Liver (tissue), 9 donors: Measurements from ENCODE around the gene MGAT1. TPM values are rescaled to one million over a fixed set of nuclear protein-coding genes. Genes with fewer than 3 reads are reported as not detected.

ENCODE experiments used
- DNase-seq: peaks from one replicate; pipeline ENCODE4 v3.0.0-alpha.2; 2017; ENCODE audit warnings: low spot score
- H3K27ac ChIP-seq, 2 donors: one replicate each; pipeline ENCODE4 v1.7.0; 2013; ENCODE audit warnings: inconsistent platforms in 2 of 2, low read length in 2 of 2, control low read depth in 1 of 2, low read depth in 1 of 2, mild to moderate bottlenecking in 1 of 2
- H3K27me3 ChIP-seq, 4 donors: one replicate each; pipeline versions ENCODE4 v1.6.1 to v1.7.0; 2013; ENCODE audit warnings: low read length in 3 of 4, inconsistent platforms in 1 of 4, mild to moderate bottlenecking in 1 of 4, moderate library complexity in 1 of 4; ENCODE audit not compliant: control insufficient read depth in 4 of 4, insufficient read depth in 4 of 4
- H3K36me3 ChIP-seq, 4 donors: one replicate each; pipeline versions ENCODE4 v1.6.1 to v1.7.0; 2013; ENCODE audit warnings: low read length in 3 of 4, mild to moderate bottlenecking in 3 of 4, low read depth in 1 of 4, moderate library complexity in 1 of 4; ENCODE audit not compliant: control insufficient read depth in 4 of 4, insufficient read depth in 3 of 4
- H3K4me1 ChIP-seq, 4 donors: one replicate each; pipeline versions ENCODE4 v1.6.1 to v1.7.0; 2013; ENCODE audit warnings: low read length in 3 of 4, mild to moderate bottlenecking in 3 of 4, moderate library complexity in 1 of 4; ENCODE audit not compliant: control insufficient read depth in 4 of 4, insufficient read depth in 4 of 4
- H3K4me3 ChIP-seq, 3 donors: one replicate each; pipeline versions ENCODE4 v1.6.1 to v1.7.0; 2013; ENCODE audit warnings: low read length in 3 of 3, control low read depth in 1 of 3, low read depth in 1 of 3, mild to moderate bottlenecking in 1 of 3
- H3K9ac ChIP-seq, 2 donors: one replicate each; pipeline ENCODE4 v1.7.0; 2013; ENCODE audit warnings: low read length in 2 of 2, mild to moderate bottlenecking in 2 of 2, moderate library complexity in 2 of 2, control low read depth in 1 of 2, low read depth in 1 of 2
- H3K9me3 ChIP-seq, 4 donors: one replicate each; pipeline versions ENCODE4 v1.6.1 to v1.7.0; 2013; ENCODE audit warnings: low read length in 3 of 4; ENCODE audit not compliant: control insufficient read depth in 4 of 4
- ATF3 ChIP-seq: IDR thresholded peaks from 2 replicates; pipeline ENCODE4 v1.6.1; 2016; ENCODE audit warnings: antibody characterized with exemption
- CTCF ChIP-seq: fragments of 150-350 bp; IDR thresholded peaks from 2 replicates; pipeline ENCODE4 v1.5.1; 2017; ENCODE audit warnings: improper control_type of control experiment, low read depth, low read length; ENCODE audit not compliant: missing input control
- FOXA1 ChIP-seq: IDR thresholded peaks from 2 replicates; pipeline ENCODE4 v1.6.1; 2016; ENCODE audit warnings: antibody characterized with exemption
- FOXA2 ChIP-seq: IDR thresholded peaks from 2 replicates; pipeline ENCODE4 v1.6.1; 2016; ENCODE audit warnings: antibody characterized with exemption
- GABPA ChIP-seq, 2 donors: IDR thresholded peaks in 1 of 2; conservative IDR thresholded peaks in 1 of 2; 2 replicates each; pipeline ENCODE4 v1.6.1; 2016; ENCODE audit warnings: antibody characterized with exemption in 2 of 2, mild to moderate bottlenecking in 1 of 2, moderate library complexity in 1 of 2
- HNF4A ChIP-seq, 2 donors: conservative IDR thresholded peaks; 2 replicates each; pipeline ENCODE4 v1.6.1; 2016; ENCODE audit warnings: antibody characterized with exemption in 2 of 2, mild to moderate bottlenecking in 2 of 2
- JUND ChIP-seq, 2 donors: IDR thresholded peaks; 2 replicates each; pipeline ENCODE4 v1.6.1; 2016; ENCODE audit warnings: antibody characterized with exemption in 2 of 2
- MAX ChIP-seq: IDR thresholded peaks from 2 replicates; pipeline ENCODE4 v1.6.1; 2016; ENCODE audit warnings: antibody characterized with exemption
- NR2F2 ChIP-seq: IDR thresholded peaks from 2 replicates; pipeline ENCODE4 v1.6.1; 2016; ENCODE audit warnings: antibody characterized with exemption
- REST ChIP-seq: IDR thresholded peaks from 2 replicates; pipeline ENCODE4 v1.6.1; 2016; ENCODE audit warnings: antibody characterized with exemption, mild to moderate bottlenecking
- RXRA ChIP-seq, 2 donors: IDR thresholded peaks; 2 replicates each; pipeline ENCODE4 v1.6.1; 2017 to 2018; ENCODE audit warnings: antibody characterized with exemption in 2 of 2, mild to moderate bottlenecking in 1 of 2
- SP1 ChIP-seq: IDR thresholded peaks from 2 replicates; pipeline ENCODE4 v1.6.1; 2018; ENCODE audit warnings: antibody characterized with exemption, mild to moderate bottlenecking
- TAF1 ChIP-seq: conservative IDR thresholded peaks from 2 replicates; pipeline ENCODE4 v1.6.1; 2016; ENCODE audit warnings: antibody characterized with exemption, mild to moderate bottlenecking
- YY1 ChIP-seq: IDR thresholded peaks from 2 replicates; pipeline ENCODE4 v1.6.1; 2016; ENCODE audit warnings: antibody characterized with exemption, mild to moderate bottlenecking
- ZBTB33 ChIP-seq: IDR thresholded peaks from 2 replicates; pipeline ENCODE4 v1.6.1; 2016; ENCODE audit warnings: antibody characterized with exemption
- WGBS: extraction: QIAGEN DNeasy Blood & Tissue Kit; methylation state at CpG from one replicate; pipeline ENCODE4 v1.1.7; 2013; 5-methylcytosine and 5-hydroxymethylcytosine counted together
- polyA plus RNA-seq, 2 donors: library from polyadenylated mRNA; stranded (reverse) in 1 of 2; unstranded in 1 of 2; fragments of 200-250 nt in 1 of 2; fragments of >200 nt in 1 of 2; fragmentation: Nextera tagmentation in 1 of 2; extraction: Ambion mirVana in 1 of 2; gene quantifications; one replicate each; pipeline versions ENCODE4 v1.2.1 to v1.2.3, GENCODE V29; 2013 to 2015
- total RNA-seq, 2 donors: library from RNA; depleted of rRNA; stranded (reverse); fragments of >200 nt; gene quantifications; one replicate each; pipeline ENCODE4 v1.2.3, GENCODE V29; 2014
- donor health status: healthy.
- donor health status: healthy.
- donor health status: healthy.
- donor health status: healthy.
- donor health status: healthy.

The MGAT1 gene
- total and polyA plus RNA-seq, 4 donors = 73.0 to 125 (median 97.7) TPM

- TF ChIP-seq REST = no peak
- TF ChIP-seq MAX = no peak
- no peak for TF ChIP-seq TAF1
- no peak for TF ChIP-seq HNF4A (conservative IDR thresholded peaks at IDR 0.05)
Measured at GRCh38 chr5:180848878-180849277, 46.3 kb upstream of the MGAT1 start (continued).

- TF ChIP-seq FOXA1 (no peak), GABPA (IDR thresholded peaks at IDR 0.05 in 1 of 2, conservative IDR thresholded peaks at IDR 0.05 in 1 of 2) (no peak), MAX (no peak), ZBTB33 (no peak), YY1 (no peak)
- Histone ChIP-seq H3K4me1 (no peaks in the 10 kb centered on the region), H3K27ac (no peak overlapping the region), H3K27me3 (no peaks in the 10 kb centered on the region), H3K4me3 (no peak overlapping the region), H3K36me3 (peaks cover 4 to 34% (median 30%) of the 10 kb centered on the region in 4 donors), H3K9ac (no peak overlapping the region), H3K9me3 (peaks cover 23 to 30% (median 27%) of the 10 kb centered on the region in 4 donors)
- 99% methylated on average over 1 of the region's 1 CpG for WGBS
- DNase-seq = no peak
Measured at GRCh38 chr5:180848265-180848664, 45.7 kb upstream of the MGAT1 start.

GRCh38 chr5:180847026-180847425 is 44.4 kb upstream of the MGAT1 start:
- no peak for DNase-seq
- Histone ChIP-seq H3K27me3 (no peaks in the 10 kb centered on the region), H3K27ac (no peak overlapping the region), H3K4me3 (no peak overlapping the region), H3K4me1 (no peaks in the 10 kb centered on the region), H3K9ac (no peak overlapping the region), H3K9me3 (peaks cover 23 to 30% (median 25%) of the 10 kb centered on the region in 4 donors), H3K36me3 (peaks cover 4 to 32% (median 30%) of the 10 kb centered on the region in 4 donors)
- TF ChIP-seq NR2F2 = no peak
- whole genome bisulfite sequencing = 31% methylated on average over 3 of the region's 3 CpGs

- WGBS = 98% methylated on average over 1 of the region's 1 CpG
- H3K27me3 ChIP-seq = no peaks in the 10 kb centered on the region
- H3K4me3 ChIP-seq = no peak overlapping the region
- H3K36me3 ChIP-seq = peaks cover 0 to 15% (median 12%) of the 10 kb centered on the region in 4 donors
- H3K4me1 ChIP-seq = no peaks in the 10 kb centered on the region
- DNase-seq = no peak
- peaks cover 9 to 15% (median 11%) of the 10 kb centered on the region in 4 donors for H3K9me3 ChIP-seq
- no peak overlapping the region for H3K9ac ChIP-seq
- H3K27ac ChIP-seq = no peak overlapping the region
- TF ChIP-seq FOXA2 (no peak), RXRA (IDR thresholded peaks at IDR 0.05) (no peak), FOXA1 (no peak), GABPA (IDR thresholded peaks at IDR 0.05 in 1 of 2, conservative IDR thresholded peaks at IDR 0.05 in 1 of 2) (no peak), ZBTB33 (no peak), CTCF (no peak), NR2F2 (no peak), ATF3 (no peak), SP1 (no peak), HNF4A (conservative IDR thresholded peaks at IDR 0.05) (no peak), JUND (IDR thresholded peaks at IDR 0.05) (no peak)
Measured at GRCh38 chr5:180844858-180845257, 42.3 kb upstream of the MGAT1 start.
